Adrenal gland (tissue), 5 donors: ENCODE data around the gene DNAH6.

Source experiments
- CTCF ChIP-seq, 6 experiments: fragments of 450-650 bp in 4 of 6; fragments of 200-600 bp in 2 of 6; sonication (generic) in 1 of 6; IDR thresholded peaks; 1 replicate in 5 of 6; 2 replicates in 1 of 6; pipeline versions ENCODE4 v1.5.1 to v1.8.0; 2016 to 2021; ENCODE audit warnings: antibody characterized with exemption in 6 of 6, mild to moderate bottlenecking in 2 of 6, moderate library complexity in 1 of 6
- POLR2A ChIP-seq, 2 donors: fragments of 450-650 bp; IDR thresholded peaks; one replicate each; pipeline ENCODE4 v1.6.1; 2017; ENCODE audit warnings: antibody characterized with exemption in 2 of 2, mild to moderate bottlenecking in 2 of 2, moderate library complexity in 1 of 2
- donor health status: DM: no; HTN: no; CAD: no.

- TF ChIP-seq POLR2A (IDR thresholded peaks at IDR 0.05): no peak
- no peak for TF ChIP-seq CTCF (IDR thresholded peaks at IDR 0.05)
These were observed 185.6 kb downstream of the DNAH6 start for GRCh38 chr2:84701880-84702279.
